GM12878 (cell line): Measurements from ENCODE around the gene HSPBP1. TPM values are rescaled to one million over a fixed set of nuclear protein-coding genes. Genes with fewer than 3 reads are reported as not detected.

Experiments
- ATAC-seq: fragments of 200-7000 bp; cut with Tn5 transposase; 3 replicates; pipeline ENCODE4 v1.9.1; 2020; ENCODE audit warnings: mild to moderate bottlenecking, moderate library complexity
- BruUV-seq: library from RNA; stranded (reverse); fragments of 400-500 nt; replicated peaks from 2 replicates; lab custom pipeline; 2021; lab: Mats Ljungman, UMichigan
- CTCF ChIA-PET: fragments of 300-600 bp; sonication (Branson Sonifier 250); formaldehyde crosslinking; extraction: SDS; loops from one replicate; lab custom pipeline; 2021; ENCODE audit warnings: inconsistent platforms; lab: Yijun Ruan, JAX
- POLR2A ChIA-PET: fragments of 350-600 bp; formaldehyde crosslinking; extraction: SDS; loops from one replicate; lab custom pipeline; 2021; ENCODE audit warnings: inconsistent platforms; lab: Charles Lee
- RAD21 ChIA-PET: fragments of 300-600 bp; sonication (Branson Sonifier 250); formaldehyde crosslinking; loops from one replicate; lab custom pipeline; 2023; ENCODE audit warnings: antibody characterized with exemption; ENCODE audit not compliant: unreplicated experiment; lab: Charles Lee
- SMC1A ChIA-PET: fragments of 300-600 bp; sonication (Branson Sonifier 250); formaldehyde crosslinking; loops from one replicate; lab custom pipeline; 2023; ENCODE audit not compliant: unreplicated experiment, uncharacterized antibody; lab: Charles Lee
- DNase-seq: peaks from one replicate; pipeline ENCODE4 v3.0.0-alpha.2; 2011; ENCODE audit warnings: low read depth, low spot score
- FAIRE-seq: peaks from 3 replicates; lab custom pipeline; 2011; peaks lifted over from hg19 to GRCh38; lab: Jason Lieb, UNC
- H2AFZ ChIP-seq: 2 replicates; pipeline ENCODE4 v1.6.0; 2011; ENCODE audit warnings: low read depth, low read length, control low read depth; ENCODE audit not compliant: control insufficient read depth
- H3K27ac ChIP-seq: 2 replicates; pipeline ENCODE4 v1.5.1; 2011; ENCODE audit warnings: control low read depth; ENCODE audit not compliant: control insufficient read depth, insufficient read depth
- H3K27me3 ChIP-seq, 2 experiments: replicated peaks in 1 of 2; 2 replicates each; pipeline versions ENCODE4 v1.6.0 to v1.6.1; 2011; ENCODE audit warnings: low read length in 1 of 2; ENCODE audit not compliant: control insufficient read depth in 2 of 2, insufficient read depth in 2 of 2
- H3K36me3 ChIP-seq, 2 experiments: 2 replicates each; pipeline ENCODE4 v1.5.1; 2011; ENCODE audit warnings: low read length in 1 of 2; ENCODE audit not compliant: control insufficient read depth in 2 of 2, insufficient read depth in 2 of 2
- H3K4me1 ChIP-seq: 2 replicates; pipeline ENCODE4 v1.6.1; 2011; ENCODE audit warnings: mild to moderate bottlenecking, low read length, moderate library complexity, mixed read lengths; ENCODE audit not compliant: control insufficient read depth, insufficient read depth
- H3K4me2 ChIP-seq: 2 replicates; pipeline ENCODE4 v1.6.0; 2011; ENCODE audit warnings: control low read depth; ENCODE audit not compliant: control insufficient read depth, insufficient read depth
- H3K4me3 ChIP-seq: fragments of 200-600 bp; sonication (generic); 2 replicates; pipeline ENCODE4 v1.5.1; 2016
- H3K79me2 ChIP-seq: 2 replicates; pipeline ENCODE4 v1.6.0; 2011; ENCODE audit warnings: low read length; ENCODE audit not compliant: control insufficient read depth, insufficient read depth
- H3K9ac ChIP-seq: 2 replicates; pipeline ENCODE4 v1.8.0; 2011; ENCODE audit warnings: low read length, control low read depth, mixed read lengths; ENCODE audit not compliant: control insufficient read depth, insufficient read depth
- H3K9me3 ChIP-seq: replicated peaks from 3 replicates; pipeline ENCODE4 v1.5.1; 2011; ENCODE audit warnings: mild to moderate bottlenecking, low read length; ENCODE audit not compliant: control insufficient read depth, insufficient read depth
- H4K20me1 ChIP-seq: 2 replicates; pipeline ENCODE4 v1.6.0; 2011; ENCODE audit not compliant: control insufficient read depth, insufficient read depth
- BCLAF1 ChIP-seq: fragments of 450-650 bp; IDR thresholded peaks from 2 replicates; pipeline ENCODE4 v1.6.1; 2017; ENCODE audit warnings: antibody characterized with exemption, mild to moderate bottlenecking, moderate library complexity
- CBFB ChIP-seq: IDR thresholded peaks from 2 replicates; pipeline ENCODE4 v1.6.1; 2016; ENCODE audit warnings: antibody characterized with exemption, low read depth
- CTCF ChIP-seq, 3 experiments: IDR thresholded peaks in 2 of 3; conservative IDR thresholded peaks in 1 of 3; 2 replicates each; pipeline ENCODE4 v1.5.1; 2011; ENCODE audit warnings: low read depth in 3 of 3, low read length in 3 of 3, mild to moderate bottlenecking in 3 of 3, control low read depth in 2 of 3, moderate library complexity in 2 of 3, inconsistent platforms in 1 of 3, mixed read lengths in 1 of 3; ENCODE audit not compliant: control insufficient read depth in 2 of 3, insufficient read depth in 1 of 3; ENCODE audit errors: extremely low read depth in 1 of 3
- MXI1 ChIP-seq: fragments of 150-350 bp; IDR thresholded peaks from 2 replicates; pipeline ENCODE4 v1.6.1; 2011; ENCODE audit warnings: low read depth, mild to moderate bottlenecking, inconsistent platforms, low read length, improper control_type of control experiment
- NBN ChIP-seq: fragments of 450-650 bp; IDR thresholded peaks from 2 replicates; pipeline ENCODE4 v1.6.1; 2016
- SIN3A ChIP-seq: IDR thresholded peaks from 2 replicates; pipeline ENCODE4 v1.6.1; 2012; ENCODE audit warnings: low read depth, low read length, improper control_type of control experiment
- SMAD1 ChIP-seq: fragments of 450-650 bp; IDR thresholded peaks from 2 replicates; pipeline ENCODE4 v1.6.1; 2018; ENCODE audit warnings: mild to moderate bottlenecking, low read depth; ENCODE audit not compliant: partially characterized antibody
- SMAD5 ChIP-seq: IDR thresholded peaks from 2 replicates; pipeline ENCODE4 v1.6.1; 2016; ENCODE audit warnings: antibody characterized with exemption, low read depth
- SRF ChIP-seq, 2 experiments: IDR thresholded peaks; 2 replicates each; pipeline ENCODE4 v1.6.1; 2011; ENCODE audit warnings: low read depth in 2 of 2, low read length in 2 of 2, mild to moderate bottlenecking in 1 of 2, moderate library complexity in 1 of 2
- WGBS: methylation state at CpG from one replicate; pipeline ENCODE4 v1.1.6; 2016; ENCODE audit warnings: low lambda C conversion rate; ENCODE audit not compliant: insufficient replicate concordance, insufficient coverage; ENCODE audit errors: missing lambda C conversion rate; 5-methylcytosine and 5-hydroxymethylcytosine counted together
- in situ Hi-C: fragments of 300-500 bp; cut with MboI; formaldehyde crosslinking; loops from 9 replicates; pipeline ENCODE4 v1.14.3; 2018; ENCODE audit warnings: mixed read lengths
- intact Hi-C: fragments of 100-400 bp; cut with micrococcal nuclease; formaldehyde crosslinking; loops from one replicate; pipeline ENCODE4 v1.14.2; 2022; ENCODE audit not compliant: unreplicated experiment
- polyA plus RNA-seq, 11 experiments: library from polyadenylated mRNA; depleted of rRNA in 4 of 11; unstranded in 6 of 11; stranded (reverse) in 5 of 11; fragments of >200 nt; fragmentation: Nextera tagmentation in 4 of 11; fragmentation: Illumina TruSeq in 1 of 11; extraction: Ambion mirVana in 4 of 11; extraction: Trizol in 1 of 11; gene quantifications; 1 replicate in 1 of 11; 2 replicates in 10 of 11; pipeline versions ENCODE4 v1.2.1 to v1.2.3, GENCODE V29; 2011 to 2016; ENCODE audit warnings: inconsistent platforms in 2 of 11, missing spikeins in 2 of 11, low read depth in 1 of 11
- total RNA-seq, 4 experiments: library from RNA; depleted of rRNA in 3 of 4; stranded (reverse); fragments of >200 nt in 3 of 4; fragmentation: Illumina TruSeq in 1 of 4; extraction: Trizol in 1 of 4; gene quantifications; 2 replicates each; pipeline versions ENCODE4 v1.2.1 to v1.2.3, GENCODE V29; 2013 to 2021
- TF ChIP-seq, protein P1 (sequence below): fragments of 450-650 bp; IDR thresholded peaks from 2 replicates; pipeline ENCODE4 v1.6.1; 2017; ENCODE audit warnings: mild to moderate bottlenecking, moderate library complexity
- TF ChIP-seq, protein P2 (sequence below): fragments of 450-650 bp; IDR thresholded peaks from 2 replicates; pipeline ENCODE4 v1.6.1; 2014; ENCODE audit warnings: mild to moderate bottlenecking

Gene HSPBP1
- total and polyA plus RNA-seq, 10 of the 15 experiments (the other 5 are each of a cell fraction or from before 2014, with no cell fraction given), result 0.18 to 83.3 (median 23.0) TPM

DNA sequence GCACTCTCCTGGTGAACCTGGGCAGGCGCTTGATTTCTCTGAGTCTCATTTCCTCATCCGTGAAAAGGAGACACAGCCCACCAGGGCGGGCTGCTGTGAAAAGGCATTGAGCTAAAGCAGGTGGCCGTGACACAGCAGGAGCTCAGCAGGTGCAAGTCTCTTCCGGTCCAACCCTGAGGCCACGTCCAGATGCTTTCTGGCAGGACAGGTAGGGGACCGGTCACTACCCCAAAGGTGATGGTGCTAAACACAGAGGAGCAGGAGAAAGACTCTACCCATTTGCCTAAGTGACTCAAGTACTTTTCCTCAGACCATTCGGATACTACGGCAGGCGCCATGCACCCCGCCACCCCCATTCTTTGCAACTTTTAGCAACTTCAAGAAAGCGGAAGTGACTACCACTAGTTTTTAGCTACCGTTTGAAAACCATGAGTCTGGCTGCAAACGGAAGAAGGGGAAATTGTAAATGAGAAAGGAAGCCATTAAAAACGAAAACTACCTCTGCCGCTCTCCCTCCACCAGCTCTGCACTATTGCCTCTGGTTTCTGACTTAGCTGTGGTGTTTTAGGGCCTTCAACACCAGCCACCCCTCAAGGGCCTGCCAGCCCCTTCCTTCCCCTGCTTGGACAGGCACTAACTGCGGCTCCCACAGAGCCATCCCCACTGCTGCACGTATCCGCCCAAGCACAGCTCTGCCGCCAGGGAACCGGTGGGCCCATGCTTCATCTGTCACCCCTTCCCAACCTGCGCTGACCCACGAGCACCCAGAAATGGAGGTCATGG, 25.9 kb downstream of the HSPBP1 start:
- ChIA-PET CTCF (interaction anchor here (1.0 to 4.4 kb wide), 6 partner anchors 26 to 250 kb away, joined by 3 to 25 read pairs (median 5); partner anchors contain the start of gene HSPBP1), RAD21 (interaction anchor here (1.0 to 6.0 kb wide), 8 partner anchors 23 to 250 kb away, joined by 3 to 46 read pairs (median 13); partner anchors contain the start of genes HSPBP1, KMT5C and TMEM238), SMC1A (interaction anchor here (1.0 to 5.3 kb wide), 7 partner anchors 10 to 130 kb away, joined by 3 to 68 read pairs (median 7); partner anchors contain the start of genes HSPBP1, KMT5C and TMEM238), POLR2A (interaction anchor here (0.6 to 5.7 kb wide), 11 partner anchors 24 to 637 kb away, joined by 3 to 86 read pairs (median 4); partner anchors contain the start of genes HSPBP1, KMT5C, TMEM238 and UBE2S)
- no peak overlapping the region for H2AFZ ChIP-seq
- BruUV-seq, result TSS peak; percentile 80
- peak overlapping the region; percentile 96 for H3K4me2 ChIP-seq
- DNase-seq, result peak; percentile 77
- in situ Hi-C loops (no loop called here), intact Hi-C loops (loop anchor here (10.0 kb wide), 1 partner anchor 131 kb away; the partner anchor contains the start of genes RPL28 and TMEM238)
- H3K9ac ChIP-seq, result peak overlapping the region; percentile 93
- peaks cover 11% of the 10 kb centered on the region for H4K20me1 ChIP-seq
- H3K4me1 ChIP-seq, result peaks cover 29% of the 10 kb centered on the region
- peak overlapping the region; percentile 91 for H3K27ac ChIP-seq
- peak; percentile 63 for ATAC-seq
- peaks cover 7 to 8% of the 10 kb centered on the region in 2 experiments; a peak in 3 of 4 replicates for H3K36me3 ChIP-seq
- H3K4me3 ChIP-seq, result peak overlapping the region; percentile 100
- WGBS, result under 1% methylated on average over 23 of the region's 23 CpGs
- peak; percentile 92 for FAIRE-seq
- H3K27me3 ChIP-seq, result no peaks in the 10 kb centered on the region
- H3K9me3 ChIP-seq, result no peaks in the 10 kb centered on the region
- H3K79me2 ChIP-seq, result peaks cover 95% of the 10 kb centered on the region
- peak; percentile 84 for TF ChIP-seq NBN
- TF ChIP-seq SRF (IDR thresholded peaks at IDR 0.05; ENCODE audit: low read depth in 2 of 2, low read length in 2 of 2), result no peak
- 0 out of 2 replicates have a peak, but pooled peaks have one; percentile 52 for TF ChIP-seq CBFB
- TF ChIP-seq MXI1, result peak; percentile 84; the same call in 1 of the 2 replicates
- TF ChIP-seq SMAD1, result no peak
- TF ChIP-seq CTCF (IDR thresholded peaks at IDR 0.05 in 2 of 3, conservative IDR thresholded peaks at IDR 0.05 in 1 of 3; ENCODE audit: control insufficient read depth in 2 of 3, extremely low read depth in 1 of 3, insufficient read depth in 1 of 3, low read depth in 3 of 3, low read length in 3 of 3), result 0 out of 6 replicates have a peak, but pooled peaks of 1 of the 3 experiments have one; percentile 0
- TF ChIP-seq, protein P1, sequence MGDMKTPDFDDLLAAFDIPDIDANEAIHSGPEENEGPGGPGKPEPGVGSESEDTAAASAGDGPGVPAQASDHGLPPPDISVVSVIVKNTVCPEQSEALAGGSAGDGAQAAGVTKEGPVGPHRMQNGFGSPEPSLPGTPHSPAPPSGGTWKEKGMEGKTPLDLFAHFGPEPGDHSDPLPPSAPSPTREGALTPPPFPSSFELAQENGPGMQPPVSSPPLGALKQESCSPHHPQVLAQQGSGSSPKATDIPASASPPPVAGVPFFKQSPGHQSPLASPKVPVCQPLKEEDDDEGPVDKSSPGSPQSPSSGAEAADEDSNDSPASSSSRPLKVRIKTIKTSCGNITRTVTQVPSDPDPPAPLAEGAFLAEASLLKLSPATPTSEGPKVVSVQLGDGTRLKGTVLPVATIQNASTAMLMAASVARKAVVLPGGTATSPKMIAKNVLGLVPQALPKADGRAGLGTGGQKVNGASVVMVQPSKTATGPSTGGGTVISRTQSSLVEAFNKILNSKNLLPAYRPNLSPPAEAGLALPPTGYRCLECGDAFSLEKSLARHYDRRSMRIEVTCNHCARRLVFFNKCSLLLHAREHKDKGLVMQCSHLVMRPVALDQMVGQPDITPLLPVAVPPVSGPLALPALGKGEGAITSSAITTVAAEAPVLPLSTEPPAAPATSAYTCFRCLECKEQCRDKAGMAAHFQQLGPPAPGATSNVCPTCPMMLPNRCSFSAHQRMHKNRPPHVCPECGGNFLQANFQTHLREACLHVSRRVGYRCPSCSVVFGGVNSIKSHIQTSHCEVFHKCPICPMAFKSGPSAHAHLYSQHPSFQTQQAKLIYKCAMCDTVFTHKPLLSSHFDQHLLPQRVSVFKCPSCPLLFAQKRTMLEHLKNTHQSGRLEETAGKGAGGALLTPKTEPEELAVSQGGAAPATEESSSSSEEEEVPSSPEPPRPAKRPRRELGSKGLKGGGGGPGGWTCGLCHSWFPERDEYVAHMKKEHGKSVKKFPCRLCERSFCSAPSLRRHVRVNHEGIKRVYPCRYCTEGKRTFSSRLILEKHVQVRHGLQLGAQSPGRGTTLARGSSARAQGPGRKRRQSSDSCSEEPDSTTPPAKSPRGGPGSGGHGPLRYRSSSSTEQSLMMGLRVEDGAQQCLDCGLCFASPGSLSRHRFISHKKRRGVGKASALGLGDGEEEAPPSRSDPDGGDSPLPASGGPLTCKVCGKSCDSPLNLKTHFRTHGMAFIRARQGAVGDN, result peak; percentile 58; the same call in 1 of the 2 replicates
- TF ChIP-seq BCLAF1, result no peak
- peak; percentile 51; the same call in 1 of the 2 replicates for TF ChIP-seq SMAD5
- TF ChIP-seq, protein P2, sequence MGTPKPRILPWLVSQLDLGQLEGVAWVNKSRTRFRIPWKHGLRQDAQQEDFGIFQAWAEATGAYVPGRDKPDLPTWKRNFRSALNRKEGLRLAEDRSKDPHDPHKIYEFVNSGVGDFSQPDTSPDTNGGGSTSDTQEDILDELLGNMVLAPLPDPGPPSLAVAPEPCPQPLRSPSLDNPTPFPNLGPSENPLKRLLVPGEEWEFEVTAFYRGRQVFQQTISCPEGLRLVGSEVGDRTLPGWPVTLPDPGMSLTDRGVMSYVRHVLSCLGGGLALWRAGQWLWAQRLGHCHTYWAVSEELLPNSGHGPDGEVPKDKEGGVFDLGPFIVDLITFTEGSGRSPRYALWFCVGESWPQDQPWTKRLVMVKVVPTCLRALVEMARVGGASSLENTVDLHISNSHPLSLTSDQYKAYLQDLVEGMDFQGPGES, result no peak
- TF ChIP-seq SIN3A, result no peak
